HG03442 (cell line): ENCODE data around the gene CNGA1.
"Not testable (repeated sequence)": the region's sequence is repeated elsewhere in the genome, so short reads cannot be mapped to it uniquely, and the experiment has no call there.

Experiments
- ATAC-seq: cut with Tn5 transposase; IDR thresholded peaks from one replicate; pipeline ENCODE4 v1.9.1; 2021; ENCODE audit warnings: mild to moderate bottlenecking, moderate library complexity; ENCODE audit not compliant: unreplicated experiment

Gene CNGA1

GRCh38 chr4:48031802-48032525 lies 15.5 kb upstream of the CNGA1 start:
- no peak for ATAC-seq

DNA sequence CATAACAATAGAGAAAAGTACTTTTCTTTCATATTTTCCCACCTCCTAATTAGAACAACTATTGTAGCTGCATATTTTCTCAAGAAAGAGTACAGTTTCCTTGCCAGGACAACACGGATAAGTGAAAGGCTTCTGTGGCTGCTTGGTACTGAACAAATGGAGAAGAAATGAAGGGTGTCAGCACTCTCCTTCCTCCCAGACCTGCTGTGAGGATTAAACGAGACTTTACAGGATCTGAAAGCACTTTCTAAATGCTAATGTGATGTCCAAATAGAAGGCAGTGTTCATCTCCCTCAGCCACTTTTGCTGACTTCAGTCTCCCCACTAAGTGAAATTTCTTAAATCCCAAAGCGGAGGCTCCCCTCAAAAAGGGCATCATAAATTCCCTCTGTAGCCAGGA lies 14.0 kb upstream of the CNGA1 start:
- ATAC-seq = no peak

DNA sequence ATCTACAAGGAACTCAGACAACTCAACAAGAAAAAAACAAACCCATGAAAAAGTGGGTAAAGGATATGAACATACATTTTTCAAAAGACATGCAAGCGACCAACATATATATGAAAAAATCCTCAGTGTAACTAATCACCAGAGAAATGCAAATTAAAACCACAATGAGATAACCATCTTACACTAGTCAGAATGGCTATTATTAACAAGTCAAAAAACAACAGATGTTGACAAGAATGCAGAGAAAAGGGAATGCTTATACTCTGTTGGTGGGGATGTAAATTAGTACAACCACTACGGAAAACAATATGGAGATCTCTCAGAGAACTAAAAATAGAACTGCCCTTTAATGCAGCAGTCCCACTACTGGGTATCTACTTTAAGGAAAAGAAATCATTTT lies 12.2 kb upstream of the CNGA1 start:
- ATAC-seq = peak; percentile 58

GRCh38 chr4:48027653-48028052 lies 11.2 kb upstream of the CNGA1 start:
- ATAC-seq = peak; percentile 76

DNA sequence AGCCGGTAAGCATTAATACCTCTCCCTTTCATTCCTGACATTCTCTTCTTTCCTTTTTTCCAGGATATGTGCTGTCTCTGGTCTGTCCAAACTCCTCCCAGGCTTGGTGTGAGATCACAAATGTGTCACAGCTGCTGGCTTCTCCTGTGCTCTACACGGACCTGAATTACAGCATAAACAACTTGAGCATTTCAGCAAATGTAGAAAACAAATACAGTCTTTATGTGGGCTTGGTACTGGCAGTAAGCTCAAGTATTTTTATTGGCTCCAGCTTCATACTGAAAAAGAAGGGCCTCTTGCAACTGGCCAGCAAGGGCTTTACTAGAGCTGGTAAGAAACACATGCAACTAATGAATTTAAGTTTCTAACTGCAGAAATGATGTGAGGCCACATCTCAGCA lies 8.5 kb upstream of the CNGA1 start:
- no peak for ATAC-seq

DNA sequence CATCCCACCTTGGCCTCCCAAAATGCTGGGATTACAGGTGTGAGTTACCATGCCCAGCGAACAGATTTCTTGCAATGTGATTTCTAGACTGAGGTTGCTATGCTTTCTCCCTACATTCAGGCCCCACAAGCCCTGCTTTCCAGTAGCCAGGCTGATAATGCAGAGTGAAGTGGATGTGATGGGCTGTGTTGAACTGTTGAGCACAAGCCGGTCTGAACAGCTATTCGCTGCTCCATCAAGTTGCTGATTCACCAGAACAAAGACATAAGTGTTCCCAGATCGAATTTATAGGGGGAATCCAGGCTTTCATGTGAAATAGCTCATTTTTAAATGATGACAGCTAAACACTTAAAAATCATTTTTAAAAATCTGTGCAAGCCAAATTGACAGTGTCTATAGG lies 8.0 kb upstream of the CNGA1 start:
- no peak for ATAC-seq

GRCh38 chr4:48022192-48022799 lies 5.8 kb upstream of the CNGA1 start:
- ATAC-seq = no peak

DNA sequence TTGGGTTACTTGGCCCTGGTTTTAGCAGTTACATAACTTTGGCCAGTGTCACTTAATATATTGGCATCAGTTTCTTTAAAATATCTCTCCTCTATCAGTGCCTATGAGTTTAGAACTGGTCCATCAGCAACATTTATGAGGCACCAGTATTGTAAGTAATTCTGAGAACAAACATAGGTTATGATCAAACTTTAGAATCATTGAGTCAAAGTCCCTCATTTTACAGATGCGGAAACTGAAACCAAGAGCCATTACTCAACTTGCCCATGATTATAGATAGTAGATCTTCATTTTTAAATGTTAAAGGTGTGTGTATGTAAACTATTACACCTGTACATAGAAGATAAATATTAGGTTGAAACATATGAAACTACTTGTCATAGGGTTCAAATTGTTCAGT lies 4.6 kb upstream of the CNGA1 start:
- no peak for ATAC-seq

DNA sequence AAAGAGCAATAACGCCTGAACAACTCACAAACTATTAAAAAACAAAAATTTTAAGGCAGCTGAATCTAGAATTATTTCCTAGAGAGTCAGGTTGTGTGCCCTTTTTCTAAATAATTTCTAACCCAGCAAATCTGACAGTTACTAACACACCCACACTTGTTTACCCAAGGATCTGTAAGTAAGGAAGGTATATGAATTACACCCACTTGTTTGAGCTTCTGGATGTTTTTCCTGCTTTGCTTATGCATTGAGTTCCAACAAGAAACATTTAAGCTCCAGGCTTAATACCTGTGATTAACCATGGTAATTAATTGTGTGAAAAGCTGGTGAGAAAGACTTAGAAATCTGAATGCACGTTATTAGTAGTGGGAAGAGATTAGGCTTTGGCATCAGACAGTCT lies 1.6 kb upstream of the CNGA1 start:
- ATAC-seq = no peak

- ATAC-seq = no peak
Observed at GRCh38 chr4:48017108-48017571, 659 bp upstream of the CNGA1 start.

- no peak for ATAC-seq
Observed at GRCh38 chr4:48015678-48016077, 803 bp downstream of the CNGA1 start.

DNA sequence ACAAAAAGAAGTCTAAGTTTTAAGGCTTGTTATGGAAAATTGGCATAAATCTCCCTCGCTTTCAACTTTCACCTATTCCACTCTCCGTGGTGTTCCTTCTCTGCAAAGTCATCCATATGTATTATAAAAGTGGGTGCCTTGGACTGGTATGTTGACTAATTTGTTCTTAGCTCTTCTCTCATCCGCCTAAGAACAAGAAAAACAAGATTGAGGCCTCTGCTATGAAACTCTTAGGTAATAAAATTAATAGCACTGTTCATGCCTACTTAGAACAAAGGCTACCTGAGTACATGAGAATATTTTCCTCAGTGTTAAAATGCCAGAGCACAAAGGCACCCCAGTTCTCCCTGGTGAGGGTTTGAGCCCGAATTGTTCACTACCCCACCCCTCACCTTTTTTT lies 1.3 kb downstream of the CNGA1 start:
- no peak for ATAC-seq

DNA sequence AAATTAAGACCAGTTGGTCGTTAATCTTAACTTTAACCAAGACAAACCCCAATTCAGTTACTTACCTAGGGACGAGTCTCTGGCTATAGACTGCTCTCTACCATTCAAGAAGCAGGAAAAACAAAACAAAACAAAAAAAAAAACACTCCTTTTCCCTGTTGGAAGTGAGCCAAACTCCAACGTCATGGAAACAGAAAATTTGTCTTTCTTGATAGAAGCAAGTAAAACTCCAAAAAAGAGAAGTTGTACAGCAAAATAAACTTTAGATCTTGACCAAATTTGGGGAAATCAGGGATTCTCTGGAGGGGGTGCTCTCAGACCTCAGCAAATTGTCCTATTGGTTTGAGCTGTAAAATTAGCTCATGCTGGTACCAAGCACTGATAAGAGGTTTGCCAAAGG lies 3.7 kb downstream of the CNGA1 start:
- no peak for ATAC-seq

GRCh38 chr4:48011722-48012121 lies 4.8 kb downstream of the CNGA1 start:
- ATAC-seq = no peak

- not testable (repeated sequence) for ATAC-seq
Observed at GRCh38 chr4:48010906-48011305, 5.6 kb downstream of the CNGA1 start.

GRCh38 chr4:48008021-48008596 lies 8.4 kb downstream of the CNGA1 start:
- no peak for ATAC-seq

- ATAC-seq = no peak
Observed at GRCh38 chr4:48005781-48006180, 10.7 kb downstream of the CNGA1 start.

GRCh38 chr4:48003568-48003967 lies 12.9 kb downstream of the CNGA1 start:
- not testable (repeated sequence) for ATAC-seq

DNA sequence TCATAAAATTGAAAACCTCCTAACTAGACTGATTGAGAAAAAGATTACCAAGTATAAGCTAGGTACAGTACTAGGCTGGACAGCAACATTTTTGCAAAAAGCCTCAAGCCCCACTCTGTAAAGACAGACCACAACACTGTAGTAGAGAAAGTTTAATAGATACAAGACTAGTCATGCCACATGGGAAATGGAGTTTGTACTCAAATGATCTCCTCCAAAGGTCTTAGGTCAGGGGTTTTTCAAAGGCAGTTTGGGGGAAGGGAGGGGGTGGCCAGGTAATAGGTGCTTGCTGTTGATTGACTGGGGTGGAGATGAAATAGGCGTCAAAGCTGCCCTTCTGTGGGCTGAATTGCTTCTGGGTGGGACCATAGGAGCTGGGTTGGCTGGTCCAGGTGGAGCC lies 14.2 kb downstream of the CNGA1 start:
- ATAC-seq = no peak

DNA sequence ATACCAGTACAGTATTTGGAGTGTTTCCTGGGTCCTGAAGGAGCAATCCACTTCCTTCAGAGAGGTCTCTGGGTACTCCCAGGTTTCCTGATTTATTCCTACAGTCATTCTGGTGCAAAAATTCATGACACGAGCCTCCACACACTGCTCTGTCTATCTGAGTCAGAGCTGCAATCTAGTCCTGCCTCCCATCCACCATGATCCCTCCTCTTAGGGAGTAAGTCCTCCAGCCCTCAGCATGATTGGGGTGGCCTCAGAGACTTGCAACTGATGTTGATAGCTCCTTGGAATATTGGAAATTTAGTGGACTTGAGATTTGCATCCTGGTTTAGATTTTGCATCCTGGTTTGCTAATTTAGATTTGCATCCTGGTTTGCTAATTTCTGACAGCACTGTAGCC lies 20.5 kb downstream of the CNGA1 start:
- ATAC-seq = no peak

DNA sequence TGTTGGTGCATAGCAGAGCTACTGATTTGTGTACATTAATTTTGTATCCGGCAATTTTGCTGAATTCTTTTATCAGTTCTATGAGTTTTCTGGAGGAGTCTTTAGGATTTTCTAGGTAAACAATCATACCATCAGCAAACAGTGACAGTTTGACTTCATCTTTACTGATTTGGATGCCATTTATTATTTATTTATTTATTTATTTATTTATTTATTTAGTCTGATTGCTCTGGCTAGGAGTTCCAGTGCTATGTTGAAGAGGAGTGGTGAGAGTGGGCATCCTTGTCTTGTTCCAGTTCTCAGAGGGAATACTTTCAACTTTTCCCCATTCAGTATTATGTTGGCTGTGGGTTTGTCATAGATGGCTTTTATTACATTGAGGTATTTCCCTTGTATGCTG lies 24.0 kb downstream of the CNGA1 start:
- ATAC-seq = not testable (repeated sequence)

GRCh38 chr4:47990145-47990544 lies 26.3 kb downstream of the CNGA1 start:
- ATAC-seq = no peak
